ENCODE measurements around the gene CACNA1S.

GRCh38 chr1:201015551-201016091, 96.6 kb downstream of the CACNA1S start:
- TF ChIP-seq POLR2AphosphoS5 (IDR thresholded peaks at IDR 0.05; ENCODE audit: low read depth, low read length) (no peak), CTCF (IDR thresholded peaks at IDR 0.05) (no peak), REST (IDR thresholded peaks at IDR 0.05; ENCODE audit: low read depth, low read length) (no peak), MAX (IDR thresholded peaks at IDR 0.05; ENCODE audit: low read depth) (no peak), ZBTB33 (IDR thresholded peaks at IDR 0.05; ENCODE audit: borderline replicate concordance, low read depth) (no peak), FOXJ3 (CRISPR knock-in tag; IDR thresholded peaks at IDR 0.05) (no peak)

Measured in SK-N-SH (cell line).